Activated T-cell treated with anti-CD3 and anti-CD28 coated beads, Interleukin-2, amount 50 U/mL, for 1 hour (primary cell): ENCODE measurements around the gene AICDA.
"Not testable (repeated sequence)": the region's sequence is repeated elsewhere in the genome, so short reads cannot be mapped to it uniquely, and the experiment has no call there.

ENCODE experiments used
- DNase-seq: peaks from one replicate; pipeline ENCODE4 v3.0.0-alpha.2; 2020

AICDA gene

DNA sequence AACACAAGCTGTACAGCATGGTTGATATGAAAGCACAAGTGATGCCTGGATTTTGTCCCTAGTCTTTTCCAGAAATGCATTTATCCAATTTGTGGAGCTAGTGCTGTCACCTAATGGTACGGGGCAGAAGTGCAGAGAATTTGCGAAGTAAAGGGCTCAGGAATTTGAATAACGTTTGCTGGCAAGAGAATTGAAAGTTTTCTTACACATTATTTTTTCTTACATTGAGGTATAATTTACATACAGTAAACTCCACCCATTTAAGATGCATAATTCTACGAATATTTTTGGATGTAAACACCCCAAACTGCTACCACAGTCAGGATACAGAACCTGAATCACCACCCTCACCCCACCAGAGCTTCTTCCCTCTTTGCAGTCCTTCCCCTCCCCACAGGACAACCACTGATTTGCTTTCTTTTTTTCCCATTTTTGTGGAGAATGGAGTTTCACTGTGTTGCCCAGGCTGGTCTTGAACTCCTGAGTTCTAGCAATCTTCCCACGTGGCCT, 3.5 kb downstream of the AICDA start:
- no peak for DNase-seq

GRCh38 chr12:8606890-8607289, 5.8 kb downstream of the AICDA start:
- DNase-seq, result no peak

- DNase-seq, result no peak
Measured at GRCh38 chr12:8605057-8605456, 7.6 kb downstream of the AICDA start.

DNA sequence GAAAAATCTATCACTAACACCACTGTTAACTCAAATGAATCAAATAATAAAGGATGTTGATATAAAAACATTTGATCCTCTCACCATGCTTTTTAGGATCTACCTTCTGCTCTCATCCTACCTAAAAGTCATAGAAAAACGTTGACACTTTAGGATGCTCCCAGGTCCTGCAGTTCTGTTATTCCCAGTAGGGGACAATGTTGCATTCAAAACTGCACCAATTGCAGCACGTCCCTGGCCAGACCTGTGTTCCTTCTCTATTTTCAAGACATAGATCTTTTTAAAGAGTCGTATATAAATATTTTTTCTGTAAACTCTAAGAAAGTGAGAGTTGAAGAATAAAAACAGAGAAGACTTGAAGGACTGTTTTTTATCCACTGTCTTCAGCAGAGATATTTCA, 8.8 kb downstream of the AICDA start:
- no peak for DNase-seq

- DNase-seq, result no peak
Measured at GRCh38 chr12:8603286-8603685, 9.4 kb downstream of the AICDA start.

DNA sequence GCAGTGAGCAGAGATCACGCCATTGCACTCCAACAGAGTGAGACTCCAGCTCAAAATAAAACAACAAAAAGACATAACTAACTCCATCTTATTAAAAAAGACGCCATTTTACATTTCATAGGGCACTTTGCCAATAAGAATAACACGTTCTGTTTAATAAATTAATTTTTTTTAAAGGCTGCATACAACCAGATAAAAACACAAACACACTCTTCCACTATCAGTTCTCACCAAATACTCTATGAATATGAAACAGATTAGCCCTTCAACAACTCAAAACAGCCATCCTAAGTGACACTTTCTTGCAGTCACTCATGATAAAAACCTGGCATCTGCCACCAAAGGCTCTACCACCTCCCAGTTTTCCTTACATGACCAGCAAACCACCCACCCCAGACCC, 16.1 kb downstream of the AICDA start:
- no peak for DNase-seq

- DNase-seq, result no peak
Measured at GRCh38 chr12:8594072-8594471, 18.6 kb downstream of the AICDA start.

DNA sequence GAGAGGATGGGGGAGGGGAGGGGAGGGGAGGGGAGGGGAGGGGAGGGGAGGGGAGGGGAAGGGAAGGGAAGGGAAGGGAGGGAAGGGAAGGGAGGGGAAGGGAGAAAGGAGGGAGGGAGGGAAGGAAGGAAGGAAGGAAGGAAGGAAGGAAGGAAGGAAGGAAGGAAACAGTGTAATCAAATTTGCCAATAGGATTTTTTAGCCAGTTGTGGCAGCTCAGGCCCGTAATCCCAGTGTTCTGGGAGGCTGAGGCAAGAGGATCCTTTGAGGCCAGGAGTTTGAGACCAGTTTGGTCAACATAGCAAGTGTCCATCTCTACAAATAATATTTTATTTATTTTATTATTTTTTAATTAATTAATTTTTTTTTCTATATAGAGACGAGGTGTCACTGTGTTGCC, 19.4 kb downstream of the AICDA start:
- no peak for DNase-seq

DNA sequence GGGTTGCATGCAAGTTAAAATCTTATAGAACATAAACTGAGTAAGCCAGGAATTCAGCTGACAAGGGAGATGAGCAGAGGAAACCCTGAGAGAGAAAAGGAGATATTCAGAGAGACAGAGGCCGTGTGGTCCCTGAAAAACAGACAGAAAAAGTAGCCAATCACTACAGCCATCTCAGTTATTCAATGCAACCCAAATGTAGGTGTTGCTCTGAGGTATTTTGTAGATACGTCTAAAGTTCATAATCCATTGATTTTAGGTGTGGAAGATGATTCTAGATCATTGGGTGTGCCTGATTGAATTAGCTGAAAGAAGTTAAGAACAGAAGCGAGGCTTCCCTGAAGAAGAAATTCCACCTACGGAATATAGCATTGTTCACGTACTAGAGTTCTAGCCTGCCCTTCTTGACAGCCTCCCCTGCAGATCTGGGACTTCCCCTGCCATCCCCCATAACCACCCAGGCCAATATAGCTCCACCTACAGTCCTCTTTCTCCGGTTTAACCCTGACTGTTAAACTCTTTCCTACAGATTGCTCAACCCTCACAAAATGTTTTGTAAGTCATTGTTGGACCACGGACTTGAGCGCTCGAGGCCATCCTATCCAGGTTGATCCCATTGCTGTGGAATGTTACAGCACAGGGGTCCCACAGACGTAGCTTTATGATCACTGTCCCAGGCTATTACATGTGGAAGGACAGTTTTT, 21.7 kb downstream of the AICDA start:
- no peak for DNase-seq

DNA sequence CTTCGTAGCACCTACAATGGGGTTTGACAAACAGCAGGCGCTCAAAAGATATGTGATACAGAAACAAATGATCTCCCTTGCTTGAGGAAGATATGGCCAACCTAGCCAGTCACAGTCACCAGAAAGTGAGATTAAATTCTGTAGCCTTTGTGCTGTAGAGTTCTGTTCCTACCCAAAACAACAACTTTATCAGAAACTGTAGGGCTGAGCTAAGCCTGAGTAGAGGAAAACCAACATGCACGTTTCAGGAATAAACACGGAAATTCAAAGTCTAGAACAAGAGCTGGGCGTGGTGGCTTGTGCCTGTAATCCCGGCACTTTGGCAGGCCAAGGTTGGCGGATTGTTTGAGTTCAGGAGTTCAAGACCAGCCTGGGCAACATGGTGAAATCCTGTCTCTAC, 23.0 kb downstream of the AICDA start:
- DNase-seq, result no peak

DNA sequence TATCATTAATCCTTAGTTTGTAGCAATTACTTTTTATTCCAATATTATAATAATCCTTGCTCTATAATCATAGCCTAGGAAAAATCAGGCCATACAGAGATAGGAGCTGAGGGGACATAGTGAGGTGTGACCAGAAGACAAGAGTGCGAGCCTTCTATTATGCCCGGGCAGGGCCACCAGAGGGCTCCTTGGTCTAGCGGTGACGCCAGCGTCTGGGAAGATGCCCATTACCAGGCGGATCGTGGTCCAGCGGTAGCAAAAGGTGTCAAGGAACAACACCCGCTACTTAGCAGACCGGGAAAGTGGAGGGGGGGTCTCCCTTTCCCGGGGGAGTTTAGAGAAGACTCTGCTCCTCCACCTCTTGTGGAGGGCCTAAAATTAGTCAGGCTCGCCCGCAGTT, 28.2 kb downstream of the AICDA start:
- DNase-seq, result not testable (repeated sequence)

- no peak for DNase-seq
Measured at GRCh38 chr12:8584004-8584403, 28.7 kb downstream of the AICDA start.

DNA sequence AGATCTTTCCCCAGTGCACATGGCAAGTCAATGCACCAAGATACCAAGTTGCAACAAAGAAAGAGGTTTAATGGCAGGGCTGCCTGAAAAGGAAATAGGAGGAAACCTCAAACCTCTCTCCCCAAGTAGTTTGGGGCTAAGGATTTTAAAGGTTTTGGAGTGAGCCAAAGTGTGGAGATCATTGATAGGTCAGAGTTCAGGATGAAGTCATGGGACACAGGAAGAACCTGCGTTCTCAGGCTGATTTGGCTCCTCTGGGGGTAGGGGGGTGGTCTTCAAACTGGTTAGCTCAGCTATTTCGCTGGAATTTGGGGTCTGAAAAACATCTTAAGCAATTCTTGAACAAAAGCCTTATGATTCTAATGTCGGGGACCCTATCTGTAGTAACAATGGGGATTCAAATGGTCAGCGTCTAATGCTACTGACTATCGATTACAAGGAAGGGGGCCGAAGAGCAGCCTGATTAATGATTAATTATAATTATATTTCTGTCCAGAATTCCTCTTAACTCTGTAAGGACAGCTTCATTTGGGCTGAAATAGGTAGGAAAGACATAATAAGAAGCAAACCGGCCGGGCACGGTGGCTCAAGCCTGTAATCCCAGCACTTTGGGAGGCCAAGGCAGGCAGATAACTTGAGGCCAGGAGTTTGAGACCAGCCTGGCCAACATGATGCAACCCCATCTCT, 31.4 kb downstream of the AICDA start:
- DNase-seq, result no peak

GRCh38 chr12:8577879-8578278, 34.8 kb downstream of the AICDA start:
- no peak for DNase-seq

DNA sequence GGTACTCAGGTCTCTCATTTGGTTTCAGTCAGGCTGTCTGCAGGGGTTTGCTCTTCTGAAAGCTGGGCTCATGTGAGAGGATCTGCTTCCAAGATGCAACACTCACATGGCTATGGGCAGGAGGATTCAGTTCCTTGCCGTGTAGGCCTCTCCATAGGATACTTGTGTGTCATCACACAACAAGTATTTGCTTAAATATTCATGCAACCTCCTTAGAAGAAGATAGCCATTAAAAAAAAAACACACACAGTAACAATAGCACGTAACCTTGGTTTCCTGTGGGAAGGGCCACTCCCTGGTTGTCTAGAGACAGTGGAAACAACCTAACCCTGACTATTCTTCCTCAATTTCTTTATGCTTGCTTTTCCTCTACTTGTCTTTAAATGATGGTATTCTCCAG, 40.2 kb downstream of the AICDA start:
- no peak for DNase-seq

- no peak for DNase-seq
Measured at GRCh38 chr12:8566525-8566924, 46.1 kb downstream of the AICDA start.

- DNase-seq, result not testable (repeated sequence)
Measured at GRCh38 chr12:8566052-8566451, 46.6 kb downstream of the AICDA start.

DNA sequence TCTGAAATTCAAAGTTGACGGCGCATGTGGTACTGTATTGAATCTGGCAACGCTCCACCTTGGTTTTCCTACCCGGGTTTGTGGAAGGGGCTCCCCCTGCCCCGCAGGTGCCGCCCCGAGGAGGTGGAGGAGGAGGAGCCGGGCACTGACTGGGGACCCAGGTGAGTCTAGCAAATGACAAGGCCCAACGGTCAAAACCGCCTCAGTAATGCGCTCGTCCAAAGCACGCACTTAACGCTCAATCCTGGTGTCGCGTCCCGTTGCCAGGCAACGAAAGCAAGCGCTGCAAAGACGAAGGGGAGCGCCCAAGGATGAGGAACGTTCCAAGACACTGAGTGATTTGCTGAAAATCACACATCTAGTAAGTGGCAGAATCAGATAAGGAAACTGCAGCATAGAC, 48.0 kb downstream of the AICDA start:
- no peak for DNase-seq

DNA sequence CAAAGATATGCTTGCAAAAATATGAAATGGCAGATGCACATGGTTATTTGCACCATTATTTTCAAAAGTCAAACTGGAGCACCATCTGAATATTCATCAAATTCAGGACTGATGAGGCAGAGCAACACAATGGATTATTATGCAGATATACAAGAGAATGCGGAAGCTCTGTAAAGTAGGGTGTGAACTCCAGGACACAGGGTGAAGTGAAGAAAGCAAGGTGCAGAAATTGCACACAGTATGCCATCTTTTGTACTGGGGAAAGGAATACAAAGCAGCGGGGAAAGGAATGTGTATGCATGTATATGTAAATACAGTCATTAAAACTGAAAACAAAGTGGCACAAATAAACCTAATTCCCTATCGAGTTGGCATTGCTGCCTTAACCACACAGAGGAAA, 49.3 kb downstream of the AICDA start:
- no peak for DNase-seq

DNA sequence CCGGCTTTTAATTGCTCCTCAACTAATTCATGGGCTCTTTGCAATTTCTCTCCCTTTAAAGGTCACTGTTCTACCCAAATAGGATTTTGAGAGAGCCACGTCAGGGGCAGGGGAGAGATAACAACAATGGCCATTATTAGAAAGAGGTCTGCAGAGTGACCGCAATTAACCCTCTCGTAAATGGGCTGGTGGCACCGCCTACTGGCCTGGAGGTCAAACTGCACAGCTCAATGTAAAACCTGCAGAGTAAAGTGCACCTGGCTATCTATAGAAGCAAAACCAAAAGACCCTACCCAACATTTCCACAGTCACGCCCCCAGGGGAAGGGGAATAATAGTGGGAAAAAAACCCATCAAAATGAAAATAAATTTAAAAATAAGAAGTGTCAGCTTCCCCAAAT, 50.3 kb downstream of the AICDA start:
- no peak for DNase-seq

DNA sequence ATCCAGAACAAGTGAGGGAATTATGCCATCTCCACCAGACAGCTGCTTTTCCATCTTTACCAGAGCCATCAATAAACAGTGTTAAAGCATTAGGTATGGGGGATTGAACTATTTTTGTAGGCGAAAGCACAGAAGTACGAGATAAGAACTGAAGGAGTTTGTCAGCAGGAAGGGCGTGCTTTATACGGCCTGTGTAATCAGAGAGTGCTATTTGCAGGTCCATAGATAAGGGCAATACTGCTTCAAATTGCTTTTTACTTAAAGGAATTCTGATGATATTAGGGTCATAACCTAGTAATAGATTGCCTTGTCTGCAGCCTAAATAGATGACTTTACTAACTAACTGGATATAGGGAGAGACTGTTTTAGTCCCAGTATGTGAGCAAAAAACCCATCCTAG, 51.6 kb downstream of the AICDA start:
- no peak for DNase-seq

- DNase-seq, result no peak
Measured at GRCh38 chr12:8559676-8560075, 53.0 kb downstream of the AICDA start.

DNA sequence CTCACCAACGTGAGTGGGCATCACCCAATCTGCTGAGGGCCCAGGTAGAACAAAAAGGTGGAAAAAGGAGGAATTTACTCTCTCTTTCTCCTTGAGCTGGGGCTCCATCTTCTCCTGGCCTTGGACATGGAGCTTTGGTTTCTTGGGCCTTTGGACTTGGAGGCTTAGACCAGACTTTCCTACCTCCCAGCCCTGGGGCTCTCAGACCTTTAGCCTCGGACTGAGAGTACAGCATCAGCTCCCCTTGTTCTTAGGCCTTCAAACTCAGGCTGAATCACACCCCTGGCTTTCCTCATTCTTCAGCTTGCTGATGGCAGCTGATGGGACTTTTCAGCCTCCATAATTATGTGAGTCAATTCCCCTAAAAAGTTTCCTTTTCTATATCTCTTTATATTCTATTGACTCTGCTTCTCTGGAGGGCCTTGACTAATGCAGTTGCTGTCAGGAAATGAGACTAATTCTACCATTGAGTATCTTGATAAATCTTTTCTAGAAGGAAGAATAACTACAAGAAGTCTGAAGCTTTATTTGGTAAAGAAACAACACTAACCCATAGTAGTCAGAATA, 56.0 kb downstream of the AICDA start:
- DNase-seq, result no peak

GRCh38 chr12:8554451-8555195, 58.0 kb downstream of the AICDA start:
- DNase-seq, result no peak
